HUES6 (cell line): Measurements from ENCODE around the gene STOML2.

Experiments used
- H3K27ac ChIP-seq: 2 replicates; pipeline ENCODE4 v1.7.0; 2013; ENCODE audit warnings: low read depth, mild to moderate bottlenecking, low read length, inconsistent platforms
- H3K27me3 ChIP-seq: 2 replicates; pipeline ENCODE4 v1.6.1; 2013; ENCODE audit warnings: low read length; ENCODE audit not compliant: control insufficient read depth, insufficient read depth
- H3K36me3 ChIP-seq: 2 replicates; pipeline ENCODE4 v1.6.1; 2013; ENCODE audit warnings: low read length; ENCODE audit not compliant: control insufficient read depth, insufficient read depth
- H3K4me1 ChIP-seq: 2 replicates; pipeline ENCODE4 v1.6.1; 2013; ENCODE audit warnings: low read length; ENCODE audit not compliant: control insufficient read depth, insufficient read depth
- H3K4me3 ChIP-seq: 2 replicates; pipeline ENCODE4 v1.5.1; 2013; ENCODE audit warnings: low read depth, low read length
- H3K9ac ChIP-seq: one replicate; pipeline ENCODE4 v1.6.1; 2013; ENCODE audit warnings: mild to moderate bottlenecking, low read length
- H3K9me3 ChIP-seq: 2 replicates; pipeline ENCODE4 v1.6.1; 2013; ENCODE audit warnings: low read depth, low read length; ENCODE audit not compliant: control insufficient read depth, insufficient read depth

The STOML2 gene

GRCh38 chr9:35070823-35071813 lies 31.8 kb downstream of the STOML2 start:
- Histone ChIP-seq H3K36me3 (peaks cover 72% of the 10 kb centered on the region), H3K9ac (peak overlapping the region; percentile 99), H3K27me3 (no peaks in the 10 kb centered on the region), H3K9me3 (no peaks in the 10 kb centered on the region), H3K4me3 (peak overlapping the region; percentile 77), H3K27ac (peak overlapping the region; percentile 99), H3K4me1 (peaks cover 15% of the 10 kb centered on the region)

GRCh38 chr9:35069020-35069419 lies 33.9 kb downstream of the STOML2 start:
- Histone ChIP-seq H3K27me3 (no peaks in the 10 kb centered on the region), H3K9ac (no peak overlapping the region), H3K4me3 (no peak overlapping the region), H3K27ac (no peak overlapping the region), H3K36me3 (peaks cover 72% of the 10 kb centered on the region), H3K4me1 (peaks cover 15% of the 10 kb centered on the region), H3K9me3 (no peaks in the 10 kb centered on the region)

GRCh38 chr9:35067056-35067455 lies 35.9 kb downstream of the STOML2 start:
- Histone ChIP-seq H3K9ac (no peak overlapping the region), H3K27me3 (no peaks in the 10 kb centered on the region), H3K4me3 (no peak overlapping the region), H3K9me3 (no peaks in the 10 kb centered on the region), H3K36me3 (peaks cover 83% of the 10 kb centered on the region), H3K27ac (no peak overlapping the region), H3K4me1 (peaks cover 10% of the 10 kb centered on the region)

GRCh38 chr9:35060548-35061207 lies 42.3 kb downstream of the STOML2 start:
- Histone ChIP-seq H3K9me3 (no peaks in the 10 kb centered on the region), H3K9ac (no peak overlapping the region), H3K36me3 (peaks cover 100% of the 10 kb centered on the region), H3K27ac (no peak overlapping the region), H3K27me3 (no peaks in the 10 kb centered on the region), H3K4me3 (no peak overlapping the region), H3K4me1 (no peaks in the 10 kb centered on the region)

GRCh38 chr9:35059438-35059837 lies 43.5 kb downstream of the STOML2 start:
- peaks cover 97% of the 10 kb centered on the region for H3K36me3 ChIP-seq
- no peaks in the 10 kb centered on the region for H3K9me3 ChIP-seq
- H3K9ac ChIP-seq = no peak overlapping the region
- no peak overlapping the region for H3K27ac ChIP-seq
- no peaks in the 10 kb centered on the region for H3K27me3 ChIP-seq
- H3K4me3 ChIP-seq = no peak overlapping the region
- no peaks in the 10 kb centered on the region for H3K4me1 ChIP-seq

GRCh38 chr9:35057271-35057620 lies 45.7 kb downstream of the STOML2 start:
- Histone ChIP-seq H3K4me1 (no peaks in the 10 kb centered on the region), H3K9me3 (no peaks in the 10 kb centered on the region), H3K27ac (no peak overlapping the region), H3K36me3 (peaks cover 85% of the 10 kb centered on the region), H3K9ac (no peak overlapping the region), H3K4me3 (no peak overlapping the region), H3K27me3 (no peaks in the 10 kb centered on the region)

GRCh38 chr9:35056571-35057270 lies 46.2 kb downstream of the STOML2 start:
- Histone ChIP-seq H3K27ac (no peak overlapping the region), H3K27me3 (no peaks in the 10 kb centered on the region), H3K4me3 (no peak overlapping the region), H3K4me1 (no peaks in the 10 kb centered on the region), H3K36me3 (peaks cover 84% of the 10 kb centered on the region), H3K9me3 (no peaks in the 10 kb centered on the region), H3K9ac (no peak overlapping the region)

GRCh38 chr9:35054871-35055644 lies 47.9 kb downstream of the STOML2 start:
- H3K9me3 ChIP-seq = no peaks in the 10 kb centered on the region
- H3K36me3 ChIP-seq = peaks cover 77% of the 10 kb centered on the region
- no peaks in the 10 kb centered on the region for H3K4me1 ChIP-seq
- no peak overlapping the region for H3K4me3 ChIP-seq
- H3K27me3 ChIP-seq = no peaks in the 10 kb centered on the region
- no peak overlapping the region for H3K9ac ChIP-seq
- no peak overlapping the region for H3K27ac ChIP-seq

GRCh38 chr9:35054185-35054835 lies 48.6 kb downstream of the STOML2 start:
- peaks cover 76% of the 10 kb centered on the region for H3K36me3 ChIP-seq
- no peak overlapping the region for H3K27ac ChIP-seq
- no peaks in the 10 kb centered on the region for H3K4me1 ChIP-seq
- no peak overlapping the region for H3K4me3 ChIP-seq
- no peak overlapping the region for H3K9ac ChIP-seq
- H3K9me3 ChIP-seq = no peaks in the 10 kb centered on the region
- no peaks in the 10 kb centered on the region for H3K27me3 ChIP-seq
